NCI-H128 (cell line): Measurements from ENCODE around the gene LRRC8D.

Source experiments
- DNase-seq: peaks from one replicate; lab custom pipeline; 2025; ENCODE audit not compliant: unreplicated experiment; lab: John Stamatoyannopoulos, UW

The LRRC8D gene

GRCh38 chr1:89953131-89953626 is 132.3 kb downstream of the LRRC8D start:
- DNase-seq: no peak

- no peak for DNase-seq
Measured at GRCh38 chr1:89953929-89954328, 133.1 kb downstream of the LRRC8D start.

- no peak for DNase-seq
Measured at GRCh38 chr1:89954401-89954800, 133.6 kb downstream of the LRRC8D start.

GRCh38 chr1:89955311-89956205 is 134.7 kb downstream of the LRRC8D start:
- DNase-seq: no peak

- no peak for DNase-seq
Measured at GRCh38 chr1:89957107-89957506, 136.3 kb downstream of the LRRC8D start.

GRCh38 chr1:89958851-89959654 is 138.2 kb downstream of the LRRC8D start:
- DNase-seq: no peak

GRCh38 chr1:89959719-89960118 is 138.9 kb downstream of the LRRC8D start:
- no peak for DNase-seq

- no peak for DNase-seq
Measured at GRCh38 chr1:89962024-89962741, 141.4 kb downstream of the LRRC8D start.

GRCh38 chr1:89962742-89963075 is 141.9 kb downstream of the LRRC8D start:
- DNase-seq: no peak

GRCh38 chr1:89965193-89965768 is 144.4 kb downstream of the LRRC8D start:
- no peak for DNase-seq

GRCh38 chr1:89966656-89967055 is 145.8 kb downstream of the LRRC8D start:
- DNase-seq: no peak

GRCh38 chr1:89971600-89971999 is 150.8 kb downstream of the LRRC8D start:
- no peak for DNase-seq

GRCh38 chr1:89972024-89972423 is 151.2 kb downstream of the LRRC8D start:
- DNase-seq: no peak

GRCh38 chr1:89973471-89974127 is 152.8 kb downstream of the LRRC8D start:
- DNase-seq: no peak

GRCh38 chr1:89974256-89974655 is 153.4 kb downstream of the LRRC8D start:
- no peak for DNase-seq

GRCh38 chr1:89974696-89975470 is 154.1 kb downstream of the LRRC8D start:
- no peak for DNase-seq

GRCh38 chr1:89975540-89976125 is 154.8 kb downstream of the LRRC8D start:
- no peak for DNase-seq

GRCh38 chr1:89978755-89979154 is 157.9 kb downstream of the LRRC8D start:
- no peak for DNase-seq

- no peak for DNase-seq
Measured at GRCh38 chr1:89980605-89981004, 159.8 kb downstream of the LRRC8D start.
